Activated naive CD4-positive, alpha-beta T cell treated with anti-CD3 and anti-CD28 coated beads, Interleukin-2, amount 10 ng/mL, durations not matched to agents 7 days and 5 days (primary cell): ENCODE measurements around the gene TSKS.

Source experiments
- CTCF ChIA-PET: fragments of 350-600 bp; sonication (Branson Sonifier 250); formaldehyde crosslinking; loops from one replicate; lab custom pipeline; 2021; ENCODE audit warnings: antibody characterized with exemption; lab: Charles Lee
- DNase-seq: peaks from one replicate; pipeline ENCODE4 v3.0.0-alpha.2; 2020
- H3K27ac Mint-ChIP-seq: one replicate; pipeline ENCODE4 v1.8.0; 2021; ENCODE audit warnings: mild to moderate bottlenecking, moderate library complexity, mixed read lengths
- H3K27me3 Mint-ChIP-seq: one replicate; pipeline ENCODE4 v1.8.0; 2021; ENCODE audit warnings: mild to moderate bottlenecking, mixed read lengths
- H3K36me3 Mint-ChIP-seq: one replicate; pipeline ENCODE4 v1.8.0; 2021; ENCODE audit warnings: mixed read lengths
- H3K4me1 Mint-ChIP-seq: one replicate; pipeline ENCODE4 v1.8.0; 2021; ENCODE audit warnings: mixed read lengths
- H3K4me3 Mint-ChIP-seq: one replicate; pipeline ENCODE4 v1.8.0; 2021; ENCODE audit warnings: mild to moderate bottlenecking, moderate library complexity, mixed read lengths
- H3K9me3 Mint-ChIP-seq: one replicate; pipeline ENCODE4 v1.8.0; 2021; ENCODE audit warnings: mixed read lengths

Gene TSKS

GRCh38 chr19:49766007-49766929 is 3.2 kb upstream of the TSKS start:
- peaks cover 18% of the 10 kb centered on the region for H3K36me3 Mint-ChIP-seq
- CTCF ChIA-PET, result no interaction called here
- H3K4me1 Mint-ChIP-seq, result peaks cover 34% of the 10 kb centered on the region
- peak overlapping the region; percentile 97 for H3K4me3 Mint-ChIP-seq
- H3K9me3 Mint-ChIP-seq, result no peaks in the 10 kb centered on the region
- peak overlapping the region; percentile 94 for H3K27ac Mint-ChIP-seq
- DNase-seq, result peak; percentile 99
- H3K27me3 Mint-ChIP-seq, result peaks cover 2% of the 10 kb centered on the region

GRCh38 chr19:49764341-49764740 is 1.2 kb upstream of the TSKS start:
- peaks cover 12% of the 10 kb centered on the region for H3K36me3 Mint-ChIP-seq
- no peak overlapping the region for H3K4me3 Mint-ChIP-seq
- CTCF ChIA-PET, result no interaction called here
- H3K9me3 Mint-ChIP-seq, result no peaks in the 10 kb centered on the region
- DNase-seq, result no peak
- H3K4me1 Mint-ChIP-seq, result peaks cover 29% of the 10 kb centered on the region
- H3K27me3 Mint-ChIP-seq, result peaks cover 5% of the 10 kb centered on the region
- H3K27ac Mint-ChIP-seq, result no peak overlapping the region

- Mint-ChIP-seq H3K4me3 (peak overlapping the region; percentile 10), H3K36me3 (no peaks in the 10 kb centered on the region), H3K4me1 (peaks cover 9% of the 10 kb centered on the region), H3K9me3 (no peaks in the 10 kb centered on the region), H3K27me3 (peaks cover 24% of the 10 kb centered on the region), H3K27ac (peak overlapping the region; percentile 73)
- peak; percentile 24 for DNase-seq
- CTCF ChIA-PET, result interaction anchor here (1.6 kb wide), 1 partner anchor 45 kb away, joined by 8 read pairs; no protein-coding TSS in a partner anchor
Measured at GRCh38 chr19:49761625-49762311, 1.3 kb downstream of the TSKS start.

GRCh38 chr19:49761249-49761624 is 1.9 kb downstream of the TSKS start:
- Mint-ChIP-seq H3K27me3 (peaks cover 24% of the 10 kb centered on the region), H3K36me3 (no peaks in the 10 kb centered on the region), H3K4me3 (peak overlapping the region; percentile 10), H3K9me3 (peaks cover under 1% of the 10 kb centered on the region), H3K4me1 (peaks cover 8% of the 10 kb centered on the region), H3K27ac (no peak overlapping the region)
- CTCF ChIA-PET, result interaction anchor here (1.6 kb wide), 1 partner anchor 44 kb away, joined by 8 read pairs; no protein-coding TSS in a partner anchor
- DNase-seq, result no peak

- H3K27me3 Mint-ChIP-seq, result peaks cover 29% of the 10 kb centered on the region
- no peak overlapping the region for H3K27ac Mint-ChIP-seq
- H3K4me3 Mint-ChIP-seq, result no peak overlapping the region
- H3K4me1 Mint-ChIP-seq, result no peaks in the 10 kb centered on the region
- H3K36me3 Mint-ChIP-seq, result no peaks in the 10 kb centered on the region
- CTCF ChIA-PET, result no interaction called here
- no peak for DNase-seq
- H3K9me3 Mint-ChIP-seq, result peaks cover 9% of the 10 kb centered on the region
Measured at GRCh38 chr19:49758292-49758691, 4.8 kb downstream of the TSKS start.

- H3K27ac Mint-ChIP-seq, result no peak overlapping the region
- H3K4me1 Mint-ChIP-seq, result no peaks in the 10 kb centered on the region
- no peaks in the 10 kb centered on the region for H3K36me3 Mint-ChIP-seq
- H3K4me3 Mint-ChIP-seq, result no peak overlapping the region
- no peak for DNase-seq
- H3K9me3 Mint-ChIP-seq, result peaks cover 10% of the 10 kb centered on the region
- H3K27me3 Mint-ChIP-seq, result peaks cover 27% of the 10 kb centered on the region
- CTCF ChIA-PET, result no interaction called here
Measured at GRCh38 chr19:49755956-49756355, 7.2 kb downstream of the TSKS start.

GRCh38 chr19:49752701-49753100 is 10.4 kb downstream of the TSKS start:
- no peak overlapping the region for H3K27ac Mint-ChIP-seq
- H3K36me3 Mint-ChIP-seq, result no peaks in the 10 kb centered on the region
- DNase-seq, result no peak
- CTCF ChIA-PET, result no interaction called here
- no peak overlapping the region for H3K4me3 Mint-ChIP-seq
- peaks cover 22% of the 10 kb centered on the region for H3K27me3 Mint-ChIP-seq
- peaks cover 10% of the 10 kb centered on the region for H3K9me3 Mint-ChIP-seq
- H3K4me1 Mint-ChIP-seq, result no peaks in the 10 kb centered on the region

- Mint-ChIP-seq H3K4me1 (no peaks in the 10 kb centered on the region), H3K27me3 (peaks cover 20% of the 10 kb centered on the region), H3K27ac (no peak overlapping the region), H3K4me3 (no peak overlapping the region), H3K36me3 (no peaks in the 10 kb centered on the region), H3K9me3 (peaks cover 2% of the 10 kb centered on the region)
- CTCF ChIA-PET, result interaction anchor here (0.5 to 0.7 kb wide), 2 partner anchors 34 to 59 kb away, joined by 3 to 4 read pairs; partner anchors contain the start of gene CPT1C
- DNase-seq, result no peak
Measured at GRCh38 chr19:49749771-49750170, 13.3 kb downstream of the TSKS start.

GRCh38 chr19:49749055-49749716 is 13.9 kb downstream of the TSKS start:
- CTCF ChIA-PET, result interaction anchor here (0.5 kb wide), 1 partner anchor 33 kb away, joined by 4 read pairs; no protein-coding TSS in a partner anchor

GRCh38 chr19:49746206-49746958 is 16.7 kb downstream of the TSKS start:
- Mint-ChIP-seq H3K9me3 (no peaks in the 10 kb centered on the region), H3K4me3 (no peak overlapping the region), H3K27ac (no peak overlapping the region), H3K36me3 (no peaks in the 10 kb centered on the region), H3K27me3 (peaks cover 20% of the 10 kb centered on the region), H3K4me1 (no peaks in the 10 kb centered on the region)
- CTCF ChIA-PET, result no interaction called here
- peak; percentile 55 for DNase-seq

More at GRCh38 chr19:49749055-49749716, 13.9 kb downstream of the TSKS start:
- Mint-ChIP-seq H3K4me1 (no peaks in the 10 kb centered on the region), H3K27me3 (peaks cover 19% of the 10 kb centered on the region), H3K4me3 (no peak overlapping the region), H3K9me3 (peaks cover 2% of the 10 kb centered on the region), H3K36me3 (no peaks in the 10 kb centered on the region), H3K27ac (no peak overlapping the region)
- DNase-seq, result no peak

GRCh38 chr19:49744946-49745381 is 18.1 kb downstream of the TSKS start:
- CTCF ChIA-PET, result no interaction called here
- DNase-seq, result no peak
- Mint-ChIP-seq H3K9me3 (no peaks in the 10 kb centered on the region), H3K4me1 (peaks cover 3% of the 10 kb centered on the region), H3K27me3 (peaks cover 17% of the 10 kb centered on the region), H3K4me3 (no peak overlapping the region), H3K27ac (no peak overlapping the region), H3K36me3 (no peaks in the 10 kb centered on the region)

GRCh38 chr19:49741210-49741844 is 21.8 kb downstream of the TSKS start:
- H3K4me1 Mint-ChIP-seq, result peaks cover 11% of the 10 kb centered on the region
- H3K36me3 Mint-ChIP-seq, result no peaks in the 10 kb centered on the region
- H3K4me3 Mint-ChIP-seq, result no peak overlapping the region
- peaks cover 3% of the 10 kb centered on the region for H3K9me3 Mint-ChIP-seq
- H3K27me3 Mint-ChIP-seq, result peaks cover 3% of the 10 kb centered on the region
- CTCF ChIA-PET, result interaction anchor here (0.6 to 0.7 kb wide), 2 partner anchors 25 to 46 kb away, joined by 3 read pairs; no protein-coding TSS in a partner anchor
- DNase-seq, result no peak
- no peak overlapping the region for H3K27ac Mint-ChIP-seq

GRCh38 chr19:49739933-49740332 is 23.2 kb downstream of the TSKS start:
- Mint-ChIP-seq H3K36me3 (no peaks in the 10 kb centered on the region), H3K27ac (no peak overlapping the region), H3K4me3 (no peak overlapping the region), H3K9me3 (peaks cover 3% of the 10 kb centered on the region), H3K27me3 (peaks cover 5% of the 10 kb centered on the region), H3K4me1 (peaks cover 11% of the 10 kb centered on the region)
- DNase-seq, result no peak
- CTCF ChIA-PET, result no interaction called here
